Putamen (tissue), 1 donor: Measurements from ENCODE around the gene NAAA.
A peak's percentile ranks its signal among the peaks of the same experiment; 100 is the strongest.
"Not testable (repeated sequence)": the region's sequence is repeated elsewhere in the genome, so short reads cannot be mapped to it uniquely, and the experiment has no call there.

Experiments
- DNase-seq: peaks from one replicate; pipeline ENCODE4 v3.0.0-alpha.2; 2016; ENCODE audit warnings: low spot score

Gene NAAA

DNA sequence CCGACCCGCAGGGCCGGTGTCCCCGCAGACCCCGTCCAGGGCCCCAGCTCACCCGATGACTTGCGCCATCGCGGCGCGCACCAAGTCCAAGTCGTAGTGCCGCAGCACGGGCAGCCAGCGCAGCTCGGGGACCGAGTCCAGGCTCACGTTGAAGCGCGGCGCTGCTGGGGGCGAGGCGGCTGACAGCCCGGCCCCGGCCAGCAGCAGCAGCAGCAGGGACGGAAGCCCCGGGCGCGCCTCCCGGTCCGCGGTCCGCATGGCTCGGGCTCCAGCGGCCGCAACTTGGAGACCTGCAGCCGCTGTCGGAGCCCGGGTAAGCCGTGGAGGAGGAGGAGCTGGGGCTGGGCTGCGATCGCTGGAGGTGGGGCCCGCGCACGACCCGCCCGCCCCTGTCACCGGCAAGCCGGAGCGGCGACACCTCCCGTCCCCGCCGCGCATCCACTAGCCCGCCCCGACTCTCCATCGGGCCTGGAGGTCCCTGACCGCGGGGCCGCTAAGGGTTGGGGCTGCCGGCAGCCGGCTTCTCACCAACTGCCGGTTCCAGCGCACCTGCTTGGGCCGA, at the start of gene NAAA:
NAAA (minus strand) TSS at position 322 of the 562 bp plus-strand sequence; CDS start at position 258, 64 bp downstream.
- peak; percentile 51 for DNase-seq

- no peak for DNase-seq
These were observed 49.2 kb upstream of the NAAA start for GRCh38 chr4:75989846-75990528.

- DNase-seq, result no peak
These were observed 44.3 kb upstream of the NAAA start for GRCh38 chr4:75985116-75985515.

- DNase-seq, result no peak
These were observed 39.8 kb upstream of the NAAA start for GRCh38 chr4:75980576-75980975.

DNA sequence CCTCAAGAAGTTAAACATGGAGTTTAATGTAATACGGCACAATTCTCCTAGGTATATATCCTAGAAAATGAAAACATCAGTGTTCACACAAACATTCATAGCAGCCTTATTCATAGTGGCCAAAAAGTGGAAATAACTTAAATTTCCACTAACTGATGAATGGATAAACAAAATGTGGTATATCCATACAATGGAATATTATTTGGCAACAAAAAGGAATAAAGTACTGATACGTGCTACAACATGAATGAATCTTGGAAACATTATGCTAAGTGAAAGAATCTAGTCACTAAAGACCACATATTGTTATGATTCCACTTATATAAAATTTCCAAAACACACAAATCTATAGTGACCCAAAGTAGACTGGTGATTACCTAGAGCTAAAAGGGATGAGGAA, 35.4 kb upstream of the NAAA start:
- DNase-seq, result no peak

DNA sequence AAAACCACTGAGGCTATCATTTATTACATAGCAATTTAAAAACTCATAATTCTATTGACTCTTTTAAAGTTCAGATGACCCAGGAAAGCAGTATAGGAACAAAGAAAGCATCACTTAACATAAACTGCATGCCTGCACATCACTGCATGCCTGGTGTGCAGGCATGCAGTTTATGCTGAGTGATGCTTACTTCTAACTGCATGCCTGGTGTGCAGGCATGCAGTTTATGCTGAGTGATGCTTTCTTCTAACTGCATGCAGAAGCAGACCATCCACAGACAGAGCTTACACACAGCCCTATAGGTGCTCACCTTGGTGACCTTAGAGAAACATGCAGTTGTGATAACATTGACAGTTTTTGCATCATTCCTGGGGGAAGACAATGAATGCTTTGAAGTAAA, 33.0 kb upstream of the NAAA start:
- no peak for DNase-seq

- no peak for DNase-seq
These were observed 27.3 kb upstream of the NAAA start for GRCh38 chr4:75968084-75968483.

DNA sequence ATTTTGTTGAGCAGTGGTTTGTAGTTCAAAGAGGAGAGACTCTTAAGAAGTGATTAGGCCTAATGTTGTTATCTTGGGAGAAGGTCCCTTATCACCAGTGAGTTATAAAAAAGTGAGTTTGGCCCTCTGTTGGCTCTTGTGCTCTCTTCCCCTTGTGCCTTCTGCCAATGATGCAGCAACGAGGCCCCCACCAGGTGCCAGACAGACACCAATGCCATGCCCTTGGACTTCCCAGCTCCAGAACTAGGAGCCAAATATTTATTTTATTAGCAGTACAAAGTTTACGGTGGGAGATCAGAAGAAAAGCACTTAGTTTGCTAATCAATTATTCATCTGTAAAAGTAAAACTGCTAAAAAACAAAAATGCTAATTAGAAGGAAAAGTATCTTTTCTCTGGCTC, 22.7 kb upstream of the NAAA start:
- no peak for DNase-seq

- not testable (repeated sequence) for DNase-seq
These were observed 21.3 kb upstream of the NAAA start for GRCh38 chr4:75962072-75962471.

DNA sequence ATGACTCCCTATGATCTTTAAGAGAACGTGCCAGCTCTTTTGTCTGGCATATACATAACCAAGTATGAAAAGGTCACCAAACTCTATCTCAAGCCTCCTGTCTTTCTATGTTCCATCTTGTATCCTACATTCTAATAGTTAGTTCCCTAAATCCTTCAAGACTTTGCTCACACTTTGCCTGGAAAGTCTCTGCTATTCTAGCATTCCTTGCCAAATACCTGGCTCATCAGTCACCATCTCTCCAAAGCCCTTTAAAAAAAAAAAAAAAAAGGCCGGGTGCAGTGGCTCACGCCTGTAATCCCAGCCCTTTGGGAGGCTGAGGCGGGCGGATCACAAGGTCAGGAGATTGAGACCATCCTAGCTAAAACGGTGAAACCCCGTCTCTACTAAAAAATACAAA, 17.7 kb upstream of the NAAA start:
- not testable (repeated sequence) for DNase-seq

GRCh38 chr4:75954811-75955210, 14.0 kb upstream of the NAAA start:
- not testable (repeated sequence) for DNase-seq

GRCh38 chr4:75953509-75953908, 12.7 kb upstream of the NAAA start:
- no peak for DNase-seq

GRCh38 chr4:75950213-75950815, 9.5 kb upstream of the NAAA start:
- DNase-seq, result no peak

GRCh38 chr4:75948822-75949444, 8.1 kb upstream of the NAAA start:
- no peak for DNase-seq

DNA sequence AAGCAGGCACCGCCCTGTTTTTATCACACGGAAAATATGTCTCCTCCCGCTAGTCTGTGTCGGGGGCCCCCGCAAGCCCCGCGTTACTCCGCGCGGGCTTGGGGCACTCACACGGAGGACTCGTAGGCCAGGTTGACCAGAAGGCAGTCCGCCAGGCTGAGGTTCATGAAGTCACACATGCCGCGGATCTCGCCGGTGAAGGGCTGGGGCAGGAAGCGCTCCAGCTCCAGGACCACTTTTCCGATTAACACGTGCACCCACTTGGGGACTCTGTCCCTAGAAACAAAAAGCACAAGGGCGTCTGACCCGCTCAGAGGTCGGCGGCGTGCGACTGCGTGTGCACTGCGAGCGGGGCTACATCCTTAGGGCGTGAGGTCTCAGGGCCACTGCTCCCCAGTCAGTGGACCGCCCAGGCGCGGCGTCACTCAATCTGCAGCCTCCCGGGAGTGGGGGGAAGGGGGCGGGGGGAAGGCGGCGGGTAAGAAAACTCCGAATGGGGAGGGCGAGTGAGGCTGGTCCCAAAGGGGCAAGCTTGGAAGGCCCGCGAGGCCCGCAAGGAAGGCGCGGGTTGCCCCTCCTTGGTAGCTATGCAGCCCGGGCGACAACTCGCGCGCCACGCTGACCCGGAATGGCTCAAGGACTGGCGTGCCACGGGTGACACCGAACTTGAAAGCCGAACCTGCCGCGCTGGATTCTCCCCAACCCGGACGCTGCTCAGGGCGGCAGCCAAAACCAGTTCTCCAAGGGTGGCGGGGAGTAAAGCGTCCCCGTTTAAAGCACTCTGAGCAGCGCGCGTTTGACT, 722 bp downstream of the NAAA start:
- DNase-seq, result peak; percentile 53

DNA sequence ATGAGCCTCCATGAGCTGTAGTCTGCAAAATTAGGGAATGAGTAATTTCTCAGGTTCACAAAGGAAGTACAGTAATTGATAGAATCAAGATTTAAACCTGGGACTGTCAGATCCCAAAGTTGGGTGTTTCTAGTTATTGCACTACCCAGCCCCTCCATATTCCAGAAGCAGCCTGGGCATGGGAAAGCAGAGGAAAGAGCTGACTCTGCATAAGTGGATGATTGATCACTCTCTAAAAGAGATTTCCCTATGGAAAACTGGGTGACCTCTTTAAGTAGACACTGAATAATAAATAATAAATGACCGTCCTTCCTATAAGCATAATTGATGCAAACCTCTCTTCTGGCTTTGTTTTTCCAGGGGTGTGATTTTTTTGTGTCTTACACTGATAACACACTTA, 5.2 kb downstream of the NAAA start:
- no peak for DNase-seq

- no peak for DNase-seq
These were observed 10.7 kb downstream of the NAAA start for GRCh38 chr4:75930152-75930551.

- DNase-seq, result not testable (repeated sequence)
These were observed 15.9 kb downstream of the NAAA start for GRCh38 chr4:75924916-75925315.

- DNase-seq, result no peak
These were observed 16.4 kb downstream of the NAAA start for GRCh38 chr4:75924309-75924827.

DNA sequence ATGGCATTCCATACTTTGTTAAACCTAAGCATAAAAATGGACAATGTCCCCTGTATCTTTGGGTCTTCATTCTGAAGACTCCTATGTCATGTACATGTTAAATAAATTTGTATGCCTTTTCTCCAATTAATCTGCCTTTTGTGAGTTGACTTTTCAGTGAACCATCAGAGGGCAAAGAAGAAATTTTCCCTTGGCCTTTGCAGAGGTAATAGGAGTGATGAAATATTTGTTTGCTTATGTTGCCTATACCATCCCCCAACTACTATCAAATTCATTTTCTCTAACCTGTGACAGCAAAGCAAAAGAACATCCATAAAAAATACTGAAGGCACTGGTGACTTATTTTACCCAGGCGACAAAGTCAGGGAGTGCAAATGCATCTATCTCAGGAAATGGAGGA, 18.2 kb downstream of the NAAA start:
- DNase-seq, result no peak

DNA sequence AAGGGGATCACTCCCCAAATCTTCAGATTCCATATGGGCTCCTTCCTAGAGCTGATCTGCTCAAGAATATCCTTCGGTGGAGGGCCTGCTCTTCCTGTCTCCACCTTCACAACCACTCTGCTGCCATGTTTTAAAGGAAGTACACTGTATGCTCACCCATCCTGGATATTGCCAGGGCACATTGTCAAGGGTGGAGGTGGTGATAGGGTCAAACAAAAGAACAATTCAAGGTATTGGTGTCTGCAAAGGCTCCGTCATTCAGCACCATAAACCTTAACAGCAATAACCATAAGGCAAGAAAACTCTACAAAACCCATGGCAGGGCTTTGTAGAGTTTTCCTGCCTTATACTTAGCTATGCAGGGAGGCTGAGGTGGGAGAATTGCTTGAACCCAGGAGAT, 18.9 kb downstream of the NAAA start:
- DNase-seq, result no peak

DNA sequence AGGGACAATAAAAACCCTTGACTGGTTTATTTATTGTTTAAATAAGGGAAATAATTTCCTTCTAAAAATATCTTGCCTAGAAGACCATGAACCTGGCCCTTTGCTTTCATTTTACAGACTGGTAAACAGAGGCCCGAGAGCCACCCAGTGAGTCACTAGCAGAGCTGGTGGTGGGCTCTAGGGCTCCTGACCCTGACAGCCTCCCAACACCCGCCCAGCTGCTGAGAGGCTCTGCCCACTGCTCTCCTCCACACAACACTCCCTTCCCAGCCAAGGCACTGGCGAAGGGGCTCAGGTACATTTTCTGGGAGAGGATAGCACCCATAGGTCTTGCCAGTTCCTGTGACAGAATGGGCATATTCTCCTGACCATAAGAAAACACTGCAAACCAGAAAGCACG, 20.5 kb downstream of the NAAA start:
- DNase-seq, result no peak
